HG03457 (cell line): Measurements from ENCODE around the gene NDUFB10.
"Not testable (repeated sequence)": the region's sequence is repeated elsewhere in the genome, so short reads cannot be mapped to it uniquely, and the experiment has no call there.

Source experiments
- ATAC-seq: cut with Tn5 transposase; IDR thresholded peaks from one replicate; pipeline ENCODE4 v1.9.1; 2021; ENCODE audit warnings: moderate number of reproducible peaks; ENCODE audit not compliant: unreplicated experiment

NDUFB10 gene

GRCh38 chr16:1923299-1924034 lies 35.9 kb upstream of the NDUFB10 start:
- ATAC-seq, result no peak

GRCh38 chr16:1924095-1924494 lies 35.2 kb upstream of the NDUFB10 start:
- no peak for ATAC-seq

- no peak for ATAC-seq
These were observed 33.1 kb upstream of the NDUFB10 start for GRCh38 chr16:1926271-1926670.

- no peak for ATAC-seq
These were observed 30.2 kb upstream of the NDUFB10 start for GRCh38 chr16:1929105-1929504.

- ATAC-seq, result peak; percentile 44
These were observed 29.6 kb upstream of the NDUFB10 start for GRCh38 chr16:1929578-1930337.

GRCh38 chr16:1930338-1930720 lies 29.0 kb upstream of the NDUFB10 start:
- ATAC-seq, result no peak

- no peak for ATAC-seq
These were observed 27.0 kb upstream of the NDUFB10 start for GRCh38 chr16:1932050-1933028.

- ATAC-seq, result no peak
These were observed 26.2 kb upstream of the NDUFB10 start for GRCh38 chr16:1933097-1933661.

- ATAC-seq, result no peak
These were observed 22.3 kb upstream of the NDUFB10 start for GRCh38 chr16:1936945-1937479.

- ATAC-seq, result no peak
These were observed 21.0 kb upstream of the NDUFB10 start for GRCh38 chr16:1938316-1938715.

GRCh38 chr16:1938910-1939309 lies 20.4 kb upstream of the NDUFB10 start:
- no peak for ATAC-seq

GRCh38 chr16:1939833-1940232 lies 19.5 kb upstream of the NDUFB10 start:
- ATAC-seq, result not testable (repeated sequence)

- no peak for ATAC-seq
These were observed 18.8 kb upstream of the NDUFB10 start for GRCh38 chr16:1940273-1941161.

- no peak for ATAC-seq
These were observed 17.9 kb upstream of the NDUFB10 start for GRCh38 chr16:1941162-1942046.

GRCh38 chr16:1942047-1942809 lies 17.1 kb upstream of the NDUFB10 start:
- ATAC-seq, result no peak

- ATAC-seq, result peak; percentile 84
These were observed 16.3 kb upstream of the NDUFB10 start, which contains the start of gene MSRB1 for GRCh38 chr16:1942810-1943726. MSRB1 (minus strand) TSS chr16:1943199; CDS start chr16:1943156, 43 bp downstream.
